GM13976 (cell line): ENCODE measurements around the gene VWA8.
"Not testable (repeated sequence)": the region's sequence is repeated elsewhere in the genome, so short reads cannot be mapped to it uniquely, and the experiment has no call there.

Experiments
- DNase-seq: peaks from one replicate; pipeline ENCODE4 v3.0.0; 2012; ENCODE audit warnings: low spot score
- in situ Hi-C: fragments of 300-500 bp; cut with MboI; formaldehyde crosslinking; loops from one replicate; pipeline ENCODE4 v1.12.0; 2022; ENCODE audit warnings: low sequenced_read_pairs, mixed read lengths, inconsistent platforms; ENCODE audit not compliant: unreplicated experiment
- TF ChIP-seq, protein P1 (sequence below): IDR thresholded peaks from 2 replicates; pipeline ENCODE4 v1.5.1; 2012; ENCODE audit warnings: borderline replicate concordance, mild to moderate bottlenecking; ENCODE audit not compliant: insufficient read depth; ENCODE audit errors: extremely low read depth, missing control alignments, control extremely low read depth

VWA8 gene

DNA sequence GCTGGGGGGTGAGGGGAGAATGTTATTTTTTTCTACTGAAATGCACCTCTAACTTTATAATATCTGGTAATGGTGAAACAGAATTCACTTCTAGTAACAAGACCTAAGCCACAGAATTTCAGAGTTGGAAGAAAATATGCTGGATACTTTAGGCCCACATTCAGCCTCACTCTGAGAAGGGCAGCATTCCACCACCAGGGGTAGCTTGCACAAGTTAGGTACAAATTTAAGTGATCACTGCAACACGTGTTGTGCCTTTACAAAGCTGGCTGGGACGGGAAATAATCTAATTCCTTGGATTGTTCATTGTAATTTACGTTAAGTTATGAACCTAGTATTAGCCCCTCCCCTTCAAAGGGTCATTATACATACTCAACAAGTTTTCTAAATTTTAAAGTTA, 311.2 kb downstream of the VWA8 start:
- in situ Hi-C loops = loop anchor here (25.0 kb wide), 1 partner anchor 562 kb away; no protein-coding TSS in a partner anchor
- TF ChIP-seq, protein P1, sequence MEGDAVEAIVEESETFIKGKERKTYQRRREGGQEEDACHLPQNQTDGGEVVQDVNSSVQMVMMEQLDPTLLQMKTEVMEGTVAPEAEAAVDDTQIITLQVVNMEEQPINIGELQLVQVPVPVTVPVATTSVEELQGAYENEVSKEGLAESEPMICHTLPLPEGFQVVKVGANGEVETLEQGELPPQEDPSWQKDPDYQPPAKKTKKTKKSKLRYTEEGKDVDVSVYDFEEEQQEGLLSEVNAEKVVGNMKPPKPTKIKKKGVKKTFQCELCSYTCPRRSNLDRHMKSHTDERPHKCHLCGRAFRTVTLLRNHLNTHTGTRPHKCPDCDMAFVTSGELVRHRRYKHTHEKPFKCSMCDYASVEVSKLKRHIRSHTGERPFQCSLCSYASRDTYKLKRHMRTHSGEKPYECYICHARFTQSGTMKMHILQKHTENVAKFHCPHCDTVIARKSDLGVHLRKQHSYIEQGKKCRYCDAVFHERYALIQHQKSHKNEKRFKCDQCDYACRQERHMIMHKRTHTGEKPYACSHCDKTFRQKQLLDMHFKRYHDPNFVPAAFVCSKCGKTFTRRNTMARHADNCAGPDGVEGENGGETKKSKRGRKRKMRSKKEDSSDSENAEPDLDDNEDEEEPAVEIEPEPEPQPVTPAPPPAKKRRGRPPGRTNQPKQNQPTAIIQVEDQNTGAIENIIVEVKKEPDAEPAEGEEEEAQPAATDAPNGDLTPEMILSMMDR = no peak
- DNase-seq = no peak

DNA sequence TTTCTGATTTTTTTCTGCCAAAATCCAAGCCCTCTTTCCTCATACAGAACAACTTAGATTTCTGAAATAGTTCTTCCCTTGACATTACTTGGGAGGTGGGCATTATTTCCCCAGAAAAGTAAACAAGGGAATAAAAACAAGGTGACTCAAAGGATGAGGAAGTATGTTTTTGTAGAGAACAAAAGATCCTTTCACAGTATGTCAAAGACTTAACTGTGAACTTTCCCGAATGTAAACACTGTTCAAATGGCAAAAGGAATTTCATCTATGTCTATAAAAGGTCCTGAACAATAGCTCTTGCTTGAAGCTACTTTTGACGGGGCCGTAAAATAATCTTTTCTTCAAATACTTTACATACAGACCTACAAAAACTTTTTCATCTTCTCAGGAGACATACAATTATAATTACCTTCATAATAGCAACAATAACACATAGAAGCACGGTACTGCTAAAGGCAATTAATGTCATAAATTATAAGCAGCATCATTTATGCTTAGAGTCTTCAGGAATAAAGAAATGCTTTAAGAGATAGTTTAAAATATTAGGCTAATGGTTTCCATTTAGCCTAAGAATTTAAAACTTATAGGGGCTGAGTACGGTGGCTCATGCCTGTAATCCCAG, 312.5 kb downstream of the VWA8 start:
- no peak for DNase-seq
- in situ Hi-C loops = loop anchor here (25.0 kb wide), 1 partner anchor 561 kb away; no protein-coding TSS in a partner anchor

DNA sequence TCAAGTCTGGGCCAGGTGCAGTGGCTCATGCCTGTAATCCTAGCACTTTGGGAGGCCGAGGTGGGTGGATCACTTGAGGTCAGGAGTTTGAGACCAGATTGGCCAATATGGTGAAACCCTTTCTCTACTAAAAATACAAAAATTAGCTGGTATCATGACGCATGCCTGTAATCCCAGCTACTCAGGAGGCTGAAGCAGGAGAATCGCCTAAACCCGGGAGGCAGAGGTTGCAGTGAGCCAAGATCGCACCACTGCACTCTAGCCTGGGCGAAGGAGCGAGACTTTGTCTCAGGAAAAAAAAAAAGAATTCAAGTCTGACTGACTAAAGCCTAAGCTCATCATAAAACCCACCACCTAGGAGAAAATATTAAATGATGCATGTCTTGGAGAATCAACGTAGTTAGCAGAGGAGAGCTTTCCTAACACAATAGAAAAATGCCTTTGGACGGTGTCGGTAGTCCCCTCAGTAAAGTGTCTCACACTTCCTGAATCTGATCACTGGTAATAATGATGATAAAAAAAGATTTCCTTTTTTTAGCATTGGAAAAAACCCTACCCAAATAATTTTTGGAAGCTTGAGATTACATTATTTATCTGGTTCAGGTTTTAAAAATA, 313.1 kb downstream of the VWA8 start:
- in situ Hi-C loops = loop anchor here (25.0 kb wide), 1 partner anchor 561 kb away; no protein-coding TSS in a partner anchor
- not testable (repeated sequence) for DNase-seq

More for the DNA sequence above, 312.5 kb downstream of the VWA8 start:
- TF ChIP-seq, protein P1 = no peak

DNA sequence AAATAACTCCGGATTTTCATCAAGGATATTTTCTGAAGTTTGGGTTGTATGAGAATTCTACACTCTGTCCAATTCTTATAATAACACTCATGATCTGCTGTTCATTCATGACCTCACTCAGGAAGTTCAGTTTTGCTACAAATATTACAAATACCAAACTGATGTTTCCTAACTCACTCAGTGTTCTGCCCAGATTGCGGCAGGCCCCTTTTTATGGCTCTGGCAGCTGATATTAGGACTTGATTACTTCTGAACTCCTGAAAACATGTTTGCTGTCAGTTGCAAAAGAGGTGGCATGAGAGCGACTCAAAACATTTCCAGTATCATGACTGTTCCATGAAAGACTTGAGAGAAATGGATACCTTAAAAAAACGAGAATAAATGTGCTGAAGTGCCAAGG, 315.6 kb downstream of the VWA8 start:
- TF ChIP-seq, protein P1 = no peak
- in situ Hi-C loops = loop anchor here (25.0 kb wide), 1 partner anchor 558 kb away; no protein-coding TSS in a partner anchor

DNA sequence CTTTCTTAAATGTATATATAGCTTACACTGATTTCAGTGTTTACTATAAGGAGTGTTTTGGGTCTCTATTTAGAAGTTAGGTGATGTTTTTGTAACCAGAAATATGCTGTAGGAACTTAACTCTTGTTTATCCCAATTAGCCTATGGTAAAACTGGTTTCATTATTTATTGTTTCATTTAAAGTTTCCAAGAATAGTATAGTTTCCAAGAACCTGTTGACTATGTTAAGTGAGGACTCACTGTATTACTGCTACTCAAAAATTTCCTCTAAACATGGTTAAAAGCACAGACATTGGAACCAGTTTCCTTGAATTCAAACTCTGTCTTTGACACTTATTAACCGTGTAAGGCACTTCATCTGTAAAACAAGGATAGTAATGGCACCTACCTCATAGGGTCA, 316.2 kb downstream of the VWA8 start:
- in situ Hi-C loops = loop anchor here (25.0 kb wide), 1 partner anchor 557 kb away; no protein-coding TSS in a partner anchor
- TF ChIP-seq, protein P1 = no peak

More for the DNA sequence above, 315.6 kb downstream of the VWA8 start:
- no peak for DNase-seq

DNA sequence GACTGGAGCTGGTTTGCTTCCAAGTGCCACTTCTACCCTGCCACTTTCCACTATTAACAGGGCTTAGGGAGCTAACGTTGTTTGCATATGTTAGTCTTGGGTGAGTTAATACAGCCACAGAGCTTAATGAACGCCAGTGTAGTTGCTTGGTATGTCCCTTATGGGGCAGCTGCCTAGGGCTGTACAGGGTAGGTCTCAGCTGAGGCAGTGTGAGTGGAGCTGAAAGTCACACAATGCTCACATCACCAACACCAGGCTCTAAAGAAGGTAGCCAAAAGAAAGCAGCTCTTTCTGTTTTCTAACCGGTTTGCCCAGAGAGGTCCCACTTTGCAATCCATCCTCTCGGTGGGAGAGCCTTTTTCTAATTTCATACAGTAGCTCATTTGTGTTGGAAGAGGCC, 317.4 kb downstream of the VWA8 start:
- TF ChIP-seq, protein P1 = no peak
- no peak for DNase-seq
- in situ Hi-C loops = loop anchor here (25.0 kb wide), 1 partner anchor 556 kb away; no protein-coding TSS in a partner anchor

More for the DNA sequence above, 316.2 kb downstream of the VWA8 start:
- no peak for DNase-seq

DNA sequence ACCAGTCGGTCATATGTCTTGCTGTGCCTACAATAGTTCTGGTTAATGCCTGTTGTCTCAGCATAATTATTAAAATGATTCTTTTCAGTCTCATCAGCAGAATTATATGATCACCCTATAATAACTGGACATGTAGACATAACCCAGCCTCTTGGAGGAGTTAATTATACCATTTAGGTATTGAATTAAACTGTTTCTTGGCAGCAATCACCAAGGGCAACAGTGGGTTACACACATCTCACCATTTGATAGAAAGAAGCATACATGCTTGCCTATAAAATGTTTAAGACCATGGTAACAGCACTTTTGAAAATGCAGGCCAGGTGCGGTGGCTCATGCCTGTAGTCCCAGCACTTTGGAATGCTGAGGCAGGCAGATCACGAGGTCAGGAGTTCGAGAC, 318.9 kb downstream of the VWA8 start:
- TF ChIP-seq, protein P1 = no peak
- in situ Hi-C loops = loop anchor here (25.0 kb wide), 1 partner anchor 555 kb away; no protein-coding TSS in a partner anchor
- no peak for DNase-seq
